Gastrocnemius medialis (tissue), 4 donors: ENCODE data around the gene CADPS.

Experiments
- POLR2A ChIP-seq, 2 donors: fragments of 450-650 bp; IDR thresholded peaks; one replicate each; pipeline ENCODE4 v1.6.1; 2017; ENCODE audit warnings: antibody characterized with exemption in 2 of 2, mild to moderate bottlenecking in 2 of 2, moderate library complexity in 2 of 2
- TF ChIP-seq, protein P1 (sequence below), 5 experiments: fragments of 450-650 bp in 3 of 5; fragments of 200-600 bp in 2 of 5; sonication (generic) in 2 of 5; IDR thresholded peaks in 4 of 5; conservative IDR thresholded peaks in 1 of 5; 1 replicate in 4 of 5; 2 replicates in 1 of 5; pipeline ENCODE4 v1.5.1; 2016 to 2019; ENCODE audit warnings: antibody characterized with exemption in 5 of 5, mild to moderate bottlenecking in 3 of 5, moderate library complexity in 3 of 5

DNA sequence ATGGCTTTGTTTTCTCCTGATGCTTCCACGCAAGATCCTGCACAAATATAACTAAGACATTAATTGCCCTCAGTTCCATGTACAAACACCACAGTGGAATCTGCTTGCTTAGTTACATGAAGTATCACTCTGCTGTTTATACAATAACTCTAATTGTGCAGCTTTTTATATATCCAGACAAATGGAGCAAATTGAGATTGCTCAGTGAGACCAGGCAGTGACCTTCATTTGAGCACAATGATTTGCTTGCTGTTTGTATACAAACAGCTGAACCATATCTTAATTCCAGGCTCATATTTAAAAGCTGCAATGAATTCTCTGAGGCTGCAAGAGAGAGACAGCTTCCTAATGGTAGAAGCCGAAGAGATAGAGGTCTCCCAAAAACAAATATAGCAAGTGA, 243.7 kb downstream of the CADPS start:
- no peak for TF ChIP-seq POLR2A (IDR thresholded peaks at IDR 0.05)
- TF ChIP-seq, protein P1, sequence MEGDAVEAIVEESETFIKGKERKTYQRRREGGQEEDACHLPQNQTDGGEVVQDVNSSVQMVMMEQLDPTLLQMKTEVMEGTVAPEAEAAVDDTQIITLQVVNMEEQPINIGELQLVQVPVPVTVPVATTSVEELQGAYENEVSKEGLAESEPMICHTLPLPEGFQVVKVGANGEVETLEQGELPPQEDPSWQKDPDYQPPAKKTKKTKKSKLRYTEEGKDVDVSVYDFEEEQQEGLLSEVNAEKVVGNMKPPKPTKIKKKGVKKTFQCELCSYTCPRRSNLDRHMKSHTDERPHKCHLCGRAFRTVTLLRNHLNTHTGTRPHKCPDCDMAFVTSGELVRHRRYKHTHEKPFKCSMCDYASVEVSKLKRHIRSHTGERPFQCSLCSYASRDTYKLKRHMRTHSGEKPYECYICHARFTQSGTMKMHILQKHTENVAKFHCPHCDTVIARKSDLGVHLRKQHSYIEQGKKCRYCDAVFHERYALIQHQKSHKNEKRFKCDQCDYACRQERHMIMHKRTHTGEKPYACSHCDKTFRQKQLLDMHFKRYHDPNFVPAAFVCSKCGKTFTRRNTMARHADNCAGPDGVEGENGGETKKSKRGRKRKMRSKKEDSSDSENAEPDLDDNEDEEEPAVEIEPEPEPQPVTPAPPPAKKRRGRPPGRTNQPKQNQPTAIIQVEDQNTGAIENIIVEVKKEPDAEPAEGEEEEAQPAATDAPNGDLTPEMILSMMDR (IDR thresholded peaks at IDR 0.05 in 4 of 5, conservative IDR thresholded peaks at IDR 0.05 in 1 of 5) = no peak
